OCI-LY1 (cell line): ENCODE measurements around the gene GP1BB.

ENCODE experiments used
- H2AFZ ChIP-seq: fragments of 200-600 bp; sonication (generic), shearing (Covaris generic); 2 replicates; pipeline ENCODE4 v1.6.0; 2014; ENCODE audit warnings: antibody characterized with exemption, mild to moderate bottlenecking, low read length
- H3F3A ChIP-seq: fragments of 200-600 bp; sonication (generic), shearing (Covaris generic); 2 replicates; pipeline ENCODE4 v1.6.0; 2014; ENCODE audit warnings: mild to moderate bottlenecking, antibody characterized with exemption, low read length, moderate library complexity; ENCODE audit not compliant: insufficient read depth
- H3K27ac ChIP-seq: fragments of 200-600 bp; sonication (generic); 2 replicates; pipeline ENCODE4 v1.5.1; 2014; ENCODE audit warnings: low read length, mixed run types, mild to moderate bottlenecking, low read depth; ENCODE audit not compliant: poor library complexity, severe bottlenecking
- H3K27me3 ChIP-seq: fragments of 200-600 bp; sonication (generic); 2 replicates; pipeline ENCODE4 v1.6.0; 2014; ENCODE audit warnings: antibody characterized with exemption, mild to moderate bottlenecking, low read length, moderate library complexity; ENCODE audit not compliant: insufficient read depth
- H3K36me3 ChIP-seq: fragments of 200-600 bp; sonication (generic); 2 replicates; pipeline ENCODE4 v1.6.1; 2014; ENCODE audit warnings: mild to moderate bottlenecking, antibody characterized with exemption, low read length, moderate library complexity, mixed read lengths; ENCODE audit not compliant: insufficient read depth
- H3K4me1 ChIP-seq: fragments of 200-600 bp; sonication (generic); 2 replicates; pipeline ENCODE4 v1.5.1; 2014; ENCODE audit warnings: mild to moderate bottlenecking, low read length, moderate library complexity; ENCODE audit not compliant: insufficient read depth, severe bottlenecking
- H3K4me2 ChIP-seq: fragments of 200-600 bp; sonication (generic), shearing (Covaris generic); 2 replicates; pipeline ENCODE4 v1.6.1; 2014; ENCODE audit warnings: low read length
- H3K4me3 ChIP-seq: fragments of 200-600 bp; sonication (generic); 2 replicates; pipeline ENCODE4 v1.5.1; 2014; ENCODE audit warnings: low read length, low read depth, mild to moderate bottlenecking, mixed read lengths; ENCODE audit not compliant: poor library complexity, severe bottlenecking
- H3K79me2 ChIP-seq: fragments of 200-600 bp; shearing (Covaris generic); 2 replicates; pipeline ENCODE4 v1.6.1; 2016; ENCODE audit warnings: mixed run types, low read length, mixed read lengths; ENCODE audit not compliant: insufficient read depth
- H3K9ac ChIP-seq: fragments of 200-600 bp; sonication (generic), shearing (Covaris generic); 2 replicates; pipeline ENCODE4 v1.6.1; 2014; ENCODE audit warnings: mild to moderate bottlenecking, low read length, mixed read lengths
- H3K9me2 ChIP-seq: fragments of 200-600 bp; sonication (generic), shearing (Covaris generic); 2 replicates; pipeline ENCODE4 v1.6.1; 2014; ENCODE audit warnings: low read depth, mild to moderate bottlenecking, low read length, mixed read lengths
- H3K9me3 ChIP-seq: fragments of 200-600 bp; shearing (Covaris generic); 2 replicates; pipeline ENCODE4 v1.6.1; 2014; ENCODE audit warnings: low read length, mixed read lengths
- H4K20me1 ChIP-seq: fragments of 200-600 bp; sonication (generic), shearing (Covaris generic); 2 replicates; pipeline ENCODE4 v1.6.0; 2016; ENCODE audit warnings: mild to moderate bottlenecking, low read length; ENCODE audit not compliant: insufficient read depth
- EZH2 ChIP-seq: fragments of 200-600 bp; sonication (generic), shearing (Covaris generic); IDR thresholded peaks from 2 replicates; pipeline ENCODE4 v1.8.0; 2017; ENCODE audit warnings: borderline replicate concordance, mixed run types, mild to moderate bottlenecking, antibody characterized with exemption, low read length, moderate library complexity, mixed read lengths
- TF ChIP-seq, protein P1 (sequence below): fragments of 200-600 bp; sonication (generic), shearing (Covaris generic); IDR thresholded peaks from 2 replicates; pipeline ENCODE4 v1.5.1; 2017; ENCODE audit warnings: mild to moderate bottlenecking, antibody characterized with exemption, low read length, moderate library complexity, mixed read lengths

Gene GP1BB

DNA sequence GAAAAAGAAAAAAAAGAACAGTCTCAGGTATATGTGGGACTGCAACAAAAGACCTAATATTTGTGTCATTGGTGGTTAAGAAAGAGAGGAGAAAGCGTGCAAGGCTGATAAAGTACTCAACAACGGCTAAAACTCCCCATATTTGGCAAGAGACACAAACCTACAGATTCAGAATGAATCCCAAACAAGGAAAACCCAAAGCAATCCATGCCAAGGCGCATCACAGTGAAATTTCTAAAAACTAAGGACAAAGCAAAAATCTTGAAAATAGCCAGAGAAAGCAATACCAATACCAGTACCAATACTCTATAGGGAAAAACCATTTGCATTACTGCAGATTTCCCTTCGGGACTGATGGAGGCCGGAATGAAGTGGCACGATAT is 41.5 kb upstream of the GP1BB start:
- H3K9me3 ChIP-seq: 0 out of 2 replicates have a peak, but pooled peaks cover 8% of the 10 kb centered on the region

GRCh38 chr22:19686946-19687345 is 36.4 kb upstream of the GP1BB start:
- Histone ChIP-seq H3K27ac (no peak overlapping the region), H2AFZ (no peak overlapping the region), H3K36me3 (no peaks in the 10 kb centered on the region; the same call in 1 of the 2 replicates), H3K79me2 (no peaks in the 10 kb centered on the region), H3K9me3 (0 out of 2 replicates have a peak, but pooled peaks cover 5% of the 10 kb centered on the region), H3K4me1 (no peaks in the 10 kb centered on the region), H4K20me1 (no peaks in the 10 kb centered on the region), H3K4me3 (no peak overlapping the region), H3K27me3 (peaks cover 14% of the 10 kb centered on the region), H3F3A (no peaks in the 10 kb centered on the region), H3K9ac (no peak overlapping the region), H3K4me2 (no peak overlapping the region), H3K9me2 (no peaks in the 10 kb centered on the region)
- no peak for TF ChIP-seq EZH2
- TF ChIP-seq, protein P1, sequence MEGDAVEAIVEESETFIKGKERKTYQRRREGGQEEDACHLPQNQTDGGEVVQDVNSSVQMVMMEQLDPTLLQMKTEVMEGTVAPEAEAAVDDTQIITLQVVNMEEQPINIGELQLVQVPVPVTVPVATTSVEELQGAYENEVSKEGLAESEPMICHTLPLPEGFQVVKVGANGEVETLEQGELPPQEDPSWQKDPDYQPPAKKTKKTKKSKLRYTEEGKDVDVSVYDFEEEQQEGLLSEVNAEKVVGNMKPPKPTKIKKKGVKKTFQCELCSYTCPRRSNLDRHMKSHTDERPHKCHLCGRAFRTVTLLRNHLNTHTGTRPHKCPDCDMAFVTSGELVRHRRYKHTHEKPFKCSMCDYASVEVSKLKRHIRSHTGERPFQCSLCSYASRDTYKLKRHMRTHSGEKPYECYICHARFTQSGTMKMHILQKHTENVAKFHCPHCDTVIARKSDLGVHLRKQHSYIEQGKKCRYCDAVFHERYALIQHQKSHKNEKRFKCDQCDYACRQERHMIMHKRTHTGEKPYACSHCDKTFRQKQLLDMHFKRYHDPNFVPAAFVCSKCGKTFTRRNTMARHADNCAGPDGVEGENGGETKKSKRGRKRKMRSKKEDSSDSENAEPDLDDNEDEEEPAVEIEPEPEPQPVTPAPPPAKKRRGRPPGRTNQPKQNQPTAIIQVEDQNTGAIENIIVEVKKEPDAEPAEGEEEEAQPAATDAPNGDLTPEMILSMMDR: no peak

More for the DNA sequence above, 41.5 kb upstream of the GP1BB start:
- H3K4me2 ChIP-seq: no peak overlapping the region
- H3K4me3 ChIP-seq: no peak overlapping the region
- H4K20me1 ChIP-seq: no peaks in the 10 kb centered on the region
- no peak overlapping the region for H2AFZ ChIP-seq
- no peaks in the 10 kb centered on the region for H3F3A ChIP-seq
- peaks cover 7% of the 10 kb centered on the region; the same call in 1 of the 2 replicates for H3K27me3 ChIP-seq
- H3K36me3 ChIP-seq: no peaks in the 10 kb centered on the region; the same call in 1 of the 2 replicates
- no peak overlapping the region for H3K27ac ChIP-seq
- no peaks in the 10 kb centered on the region for H3K79me2 ChIP-seq
- no peaks in the 10 kb centered on the region for H3K4me1 ChIP-seq
- H3K9ac ChIP-seq: no peak overlapping the region
- H3K9me2 ChIP-seq: no peaks in the 10 kb centered on the region
- no peak for TF ChIP-seq EZH2
- TF ChIP-seq, protein P1: no peak

GRCh38 chr22:19687561-19688300 is 35.6 kb upstream of the GP1BB start:
- H3K27me3 ChIP-seq: peaks cover 14% of the 10 kb centered on the region
- H3K4me1 ChIP-seq: no peaks in the 10 kb centered on the region
- no peaks in the 10 kb centered on the region for H3K79me2 ChIP-seq
- no peak overlapping the region for H2AFZ ChIP-seq
- TF ChIP-seq EZH2: no peak
- TF ChIP-seq, protein P1: no peak
- no peak overlapping the region for H3K4me2 ChIP-seq
- no peak overlapping the region for H3K27ac ChIP-seq
- H3K4me3 ChIP-seq: no peak overlapping the region
- no peaks in the 10 kb centered on the region; the same call in 1 of the 2 replicates for H3K36me3 ChIP-seq
- H3K9ac ChIP-seq: no peak overlapping the region
- no peaks in the 10 kb centered on the region for H3K9me2 ChIP-seq
- H4K20me1 ChIP-seq: no peaks in the 10 kb centered on the region
- no peaks in the 10 kb centered on the region for H3F3A ChIP-seq
- 0 out of 2 replicates have a peak, but pooled peaks cover 5% of the 10 kb centered on the region for H3K9me3 ChIP-seq
